ENCODE measurements around the gene DOK7.

Gene DOK7

GRCh38 chr4:3427706-3428446 is 35.2 kb upstream of the DOK7 start:
- peak in 1 of 3 experiments; percentile 24 for DNase-seq

- DNase-seq = no peak
Observed at GRCh38 chr4:3429651-3430050, 33.5 kb upstream of the DOK7 start.

- DNase-seq = no peak
Observed at GRCh38 chr4:3430524-3430923, 32.6 kb upstream of the DOK7 start.

- DNase-seq = no peak
Observed at GRCh38 chr4:3431446-3431993, 31.6 kb upstream of the DOK7 start.

GRCh38 chr4:3432381-3432790 is 30.7 kb upstream of the DOK7 start:
- no peak for DNase-seq

- no peak for DNase-seq
Observed at GRCh38 chr4:3433138-3433869, 29.8 kb upstream of the DOK7 start.

- DNase-seq = peak in 2 of 3 experiments; percentile 15 to 51
Observed at GRCh38 chr4:3434881-3435685, 28.0 kb upstream of the DOK7 start.

- DNase-seq = no peak
Observed at GRCh38 chr4:3435686-3435956, 27.5 kb upstream of the DOK7 start.

GRCh38 chr4:3436048-3436797 is 26.9 kb upstream of the DOK7 start:
- no peak for DNase-seq

GRCh38 chr4:3436798-3437581 is 26.1 kb upstream of the DOK7 start:
- peak; percentile 44 to 78 (median 77) for DNase-seq

GRCh38 chr4:3437582-3437936 is 25.5 kb upstream of the DOK7 start:
- DNase-seq = no peak

- DNase-seq = no peak
Observed at GRCh38 chr4:3437998-3438846, 24.9 kb upstream of the DOK7 start.

GRCh38 chr4:3438847-3439180 is 24.3 kb upstream of the DOK7 start:
- no peak for DNase-seq

- DNase-seq = no peak
Observed at GRCh38 chr4:3439391-3439790, 23.7 kb upstream of the DOK7 start.

GRCh38 chr4:3440011-3440410 is 23.1 kb upstream of the DOK7 start:
- no peak for DNase-seq

GRCh38 chr4:3440979-3441500 is 22.1 kb upstream of the DOK7 start:
- DNase-seq = no peak

GRCh38 chr4:3441501-3442459 is 21.3 kb upstream of the DOK7 start, which contains the start of gene HGFAC:
TSS of gene HGFAC (plus strand) at chr4:3441968. CDS start at chr4:3442002, 34 bp downstream.
- no peak for DNase-seq

- DNase-seq = no peak
Observed at GRCh38 chr4:3442460-3442958, 20.6 kb upstream of the DOK7 start.

All from NCI-H1417 (cell line).